Endothelial cell of umbilical vein (primary cell): ENCODE data around the gene PPP1R18. TPM values are rescaled to one million over a fixed set of nuclear protein-coding genes. Genes with fewer than 3 reads are reported as not detected.

ENCODE experiments used
- BruUV-seq: library from RNA; stranded (reverse); fragments of 400-500 nt; replicated peaks from 2 replicates; lab custom pipeline; 2021; lab: Mats Ljungman, UMichigan
- CTCF ChIA-PET: fragments of 300-600, 350-600 bp; sonication (Branson Sonifier 250); formaldehyde crosslinking; loops from one replicate; lab custom pipeline; 2021; ENCODE audit warnings: antibody characterized with exemption, inconsistent platforms; lab: Charles Lee
- POLR2A ChIA-PET: fragments of 300-600, 350-600 bp; sonication (Branson Sonifier 250); formaldehyde crosslinking; loops from one replicate; lab custom pipeline; 2021; ENCODE audit warnings: antibody characterized with exemption, inconsistent platforms; lab: Charles Lee
- DNase-seq: peaks from one replicate; pipeline ENCODE4 v3.0.0-alpha.2; 2011; ENCODE audit warnings: low read depth, low spot score
- FAIRE-seq: peaks from 2 replicates; lab custom pipeline; 2011; peaks lifted over from hg19 to GRCh38; lab: Jason Lieb, UNC
- H2AFZ ChIP-seq: 2 replicates; pipeline ENCODE4 v1.6.0; 2012; ENCODE audit warnings: low read depth, low read length, control low read depth, inconsistent platforms
- H3K27ac ChIP-seq: 2 replicates; pipeline ENCODE4 v1.5.1; 2011; ENCODE audit warnings: low read depth, mild to moderate bottlenecking, control low read depth, low read length, moderate library complexity; ENCODE audit not compliant: insufficient read depth
- H3K27me3 ChIP-seq, 2 experiments: 2 replicates each; pipeline versions ENCODE4 v1.6.0 to v1.6.1; 2011; ENCODE audit warnings: low read length in 2 of 2, mixed read lengths in 1 of 2; ENCODE audit not compliant: control insufficient read depth in 2 of 2, insufficient read depth in 2 of 2
- H3K36me3 ChIP-seq, 2 experiments: 2 replicates in 1 of 2; 3 replicates in 1 of 2; pipeline ENCODE4 v1.5.1; 2011; ENCODE audit warnings: low read length in 2 of 2, mild to moderate bottlenecking in 1 of 2, moderate library complexity in 1 of 2; ENCODE audit not compliant: control insufficient read depth in 2 of 2, insufficient read depth in 2 of 2; ENCODE audit errors: extremely low read depth in 1 of 2
- H3K4me1 ChIP-seq: 3 replicates; pipeline ENCODE4 v1.5.1; 2011; ENCODE audit warnings: mild to moderate bottlenecking, low read length; ENCODE audit not compliant: control insufficient read depth, insufficient read depth; ENCODE audit errors: extremely low read depth
- H3K4me2 ChIP-seq: 2 replicates; pipeline ENCODE4 v1.6.1; 2011; ENCODE audit warnings: low read length, control low read depth, mixed read lengths; ENCODE audit not compliant: insufficient read depth
- H3K4me3 ChIP-seq, 3 experiments: fragments of 200-600 bp in 1 of 3; sonication (generic), shearing (Covaris generic) in 1 of 3; replicated peaks in 1 of 3; 2 replicates each; pipeline ENCODE4 v1.5.1; 2011 to 2016; ENCODE audit warnings: control low read depth in 3 of 3, low read length in 3 of 3, mild to moderate bottlenecking in 2 of 3, inconsistent platforms in 1 of 3, low read depth in 1 of 3, moderate library complexity in 1 of 3; ENCODE audit not compliant: insufficient read depth in 1 of 3
- H3K79me2 ChIP-seq: 2 replicates; pipeline ENCODE4 v1.6.0; 2012; ENCODE audit warnings: low read length, inconsistent platforms; ENCODE audit not compliant: control insufficient read depth, insufficient read depth
- H3K9ac ChIP-seq: replicated peaks from 2 replicates; pipeline ENCODE3; 2011; ENCODE audit warnings: low read length, control low read depth; ENCODE audit not compliant: insufficient read depth; ENCODE audit errors: extremely low read depth
- H3K9me1 ChIP-seq: replicated peaks from 3 replicates; pipeline ENCODE4 v1.6.0; 2011; ENCODE audit warnings: mild to moderate bottlenecking, low read length; ENCODE audit not compliant: control insufficient read depth, insufficient read depth; ENCODE audit errors: extremely low read depth
- H3K9me3 ChIP-seq: replicated peaks from 2 replicates; pipeline ENCODE4 v1.5.1; 2012; ENCODE audit warnings: low read length, inconsistent platforms; ENCODE audit not compliant: control insufficient read depth, insufficient read depth
- H4K20me1 ChIP-seq: replicated peaks from 2 replicates; pipeline ENCODE3; 2011; ENCODE audit warnings: mild to moderate bottlenecking, low read length; ENCODE audit not compliant: control insufficient read depth, insufficient read depth; ENCODE audit errors: extremely low read depth
- EZH2 ChIP-seq: IDR thresholded peaks from 2 replicates; pipeline ENCODE4 v1.6.1; 2012; ENCODE audit warnings: borderline replicate concordance, low read depth, mild to moderate bottlenecking, moderate library complexity, low read length, inconsistent platforms; ENCODE audit not compliant: severe bottlenecking
- FOS ChIP-seq: IDR thresholded peaks from 2 replicates; pipeline ENCODE4 v1.6.1; 2011; ENCODE audit warnings: mild to moderate bottlenecking, low read length, moderate library complexity, borderline replicate concordance; ENCODE audit not compliant: insufficient read depth
- GATA2 ChIP-seq: IDR thresholded peaks from 2 replicates; pipeline ENCODE4 v1.7.0; 2011; ENCODE audit warnings: low read depth, mild to moderate bottlenecking, moderate library complexity, mixed read lengths, low read length; ENCODE audit not compliant: insufficient read length, insufficient read depth
- JUN ChIP-seq: IDR thresholded peaks from 2 replicates; pipeline ENCODE4 v1.6.1; 2011; ENCODE audit warnings: borderline replicate concordance, low read depth; ENCODE audit not compliant: insufficient read length, insufficient read depth
- MYC ChIP-seq: IDR thresholded peaks from one replicate; pipeline ENCODE4 v1.6.1; 2011; ENCODE audit warnings: mild to moderate bottlenecking, low read depth, low read length
- POLR2A ChIP-seq: IDR thresholded peaks from 2 replicates; pipeline ENCODE4 v1.6.1; 2012; ENCODE audit warnings: low read depth, mild to moderate bottlenecking, control low read depth, low read length
- POLR2AphosphoS5 ChIP-seq: IDR thresholded peaks from 2 replicates; pipeline ENCODE4 v1.6.1; 2012; ENCODE audit warnings: low read depth, mild to moderate bottlenecking, control low read depth, low read length, moderate library complexity; ENCODE audit not compliant: insufficient read depth
- dilution Hi-C: fragments of 300-500 bp; cut with MboI; formaldehyde crosslinking; loops from one replicate; pipeline ENCODE4 v1.15.0; 2019; ENCODE audit warnings: low sequenced_read_pairs; ENCODE audit not compliant: extremely low pct_ligation_motif_present
- intact Hi-C: fragments of 100-400 bp; cut with micrococcal nuclease; formaldehyde crosslinking; loops from one replicate; pipeline ENCODE4 v1.10.0; 2022
- polyA plus RNA-seq, 4 experiments: library from polyadenylated mRNA; depleted of rRNA in 3 of 4; stranded (reverse) in 3 of 4; unstranded in 1 of 4; fragments of >200 nt; gene quantifications; 2 replicates each; pipeline versions ENCODE4 v1.2.1 to v1.2.3, GENCODE V29; 2011 to 2012; ENCODE audit warnings: missing spikeins in 1 of 4
- total RNA-seq: library from RNA; stranded (reverse); gene quantifications from 2 replicates; pipeline ENCODE4 v1.2.3, GENCODE V29; 2021
- TF ChIP-seq, protein P1 (sequence below), 2 donors: IDR thresholded peaks; 1 replicate in 1 of 2; 2 replicates in 1 of 2; pipeline ENCODE4 v1.5.1; 2011; ENCODE audit warnings: low read length in 2 of 2, mild to moderate bottlenecking in 2 of 2, moderate library complexity in 2 of 2, control low read depth in 1 of 2, inconsistent platforms in 1 of 2, low read depth in 1 of 2; ENCODE audit not compliant: insufficient read depth in 1 of 2; ENCODE audit errors: extremely low read depth in 1 of 2
- TF ChIP-seq, protein P2 (sequence below): IDR thresholded peaks from 2 replicates; pipeline ENCODE4 v1.6.1; 2011; ENCODE audit not compliant: insufficient read depth, insufficient read length

PPP1R18 gene
- total and polyA plus RNA-seq, 2 donors (not counting 3 experiments of a cell fraction or from before 2014, with no cell fraction given), result 136 to 173 TPM

GRCh38 chr6:30645989-30646388 lies 40.5 kb downstream of the PPP1R18 start:
- Histone ChIP-seq H3K9ac (no peak overlapping the region), H3K9me3 (no peaks in the 10 kb centered on the region), H4K20me1 (no peaks in the 10 kb centered on the region), H3K27ac (no peak overlapping the region), H3K27me3 (no peaks in the 10 kb centered on the region), H3K4me3 (no peak overlapping the region), H3K36me3 (peaks cover 2 to 9% of the 10 kb centered on the region in 2 experiments), H3K4me1 (peaks cover 8% of the 10 kb centered on the region), H3K79me2 (peaks cover 20% of the 10 kb centered on the region), H3K4me2 (peak overlapping the region; percentile 60), H2AFZ (no peak overlapping the region), H3K9me1 (no peaks in the 10 kb centered on the region)
- ChIA-PET CTCF (no interaction called here), POLR2A (no interaction called here)
- intact Hi-C loops, result loop anchor here (2.0 kb wide), 1 partner anchor 75 kb away; the partner anchor contains the start of gene TUBB
- no TSS peak for BruUV-seq
- DNase-seq, result no peak
- dilution Hi-C loops, result no loop called here
- no peak for FAIRE-seq
- TF ChIP-seq, protein P1, sequence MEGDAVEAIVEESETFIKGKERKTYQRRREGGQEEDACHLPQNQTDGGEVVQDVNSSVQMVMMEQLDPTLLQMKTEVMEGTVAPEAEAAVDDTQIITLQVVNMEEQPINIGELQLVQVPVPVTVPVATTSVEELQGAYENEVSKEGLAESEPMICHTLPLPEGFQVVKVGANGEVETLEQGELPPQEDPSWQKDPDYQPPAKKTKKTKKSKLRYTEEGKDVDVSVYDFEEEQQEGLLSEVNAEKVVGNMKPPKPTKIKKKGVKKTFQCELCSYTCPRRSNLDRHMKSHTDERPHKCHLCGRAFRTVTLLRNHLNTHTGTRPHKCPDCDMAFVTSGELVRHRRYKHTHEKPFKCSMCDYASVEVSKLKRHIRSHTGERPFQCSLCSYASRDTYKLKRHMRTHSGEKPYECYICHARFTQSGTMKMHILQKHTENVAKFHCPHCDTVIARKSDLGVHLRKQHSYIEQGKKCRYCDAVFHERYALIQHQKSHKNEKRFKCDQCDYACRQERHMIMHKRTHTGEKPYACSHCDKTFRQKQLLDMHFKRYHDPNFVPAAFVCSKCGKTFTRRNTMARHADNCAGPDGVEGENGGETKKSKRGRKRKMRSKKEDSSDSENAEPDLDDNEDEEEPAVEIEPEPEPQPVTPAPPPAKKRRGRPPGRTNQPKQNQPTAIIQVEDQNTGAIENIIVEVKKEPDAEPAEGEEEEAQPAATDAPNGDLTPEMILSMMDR (IDR thresholded peaks at IDR 0.05; ENCODE audit: extremely low read depth in 1 of 2, insufficient read depth in 1 of 2, low read depth in 1 of 2, low read length in 2 of 2), result no peak
- TF ChIP-seq MYC, result no peak
- no peak for TF ChIP-seq JUN
- TF ChIP-seq, protein P2, sequence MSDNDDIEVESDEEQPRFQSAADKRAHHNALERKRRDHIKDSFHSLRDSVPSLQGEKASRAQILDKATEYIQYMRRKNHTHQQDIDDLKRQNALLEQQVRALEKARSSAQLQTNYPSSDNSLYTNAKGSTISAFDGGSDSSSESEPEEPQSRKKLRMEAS, result no peak
- no peak for TF ChIP-seq POLR2AphosphoS5
- no peak for TF ChIP-seq FOS
- no peak for TF ChIP-seq POLR2A
- TF ChIP-seq GATA2, result no peak
- TF ChIP-seq EZH2, result no peak
